Measurements from ENCODE around the gene KLC3. TPM values are rescaled to one million over a fixed set of nuclear protein-coding genes. Genes with fewer than 3 reads are reported as not detected.
"Not testable (repeated sequence)": the region's sequence is repeated elsewhere in the genome, so short reads cannot be mapped to it uniquely, and the experiment has no call there.

The KLC3 gene
- total RNA-seq, 6 experiments from 2014 or later = 0.22 to 0.26 TPM; not detected in 4

DNA sequence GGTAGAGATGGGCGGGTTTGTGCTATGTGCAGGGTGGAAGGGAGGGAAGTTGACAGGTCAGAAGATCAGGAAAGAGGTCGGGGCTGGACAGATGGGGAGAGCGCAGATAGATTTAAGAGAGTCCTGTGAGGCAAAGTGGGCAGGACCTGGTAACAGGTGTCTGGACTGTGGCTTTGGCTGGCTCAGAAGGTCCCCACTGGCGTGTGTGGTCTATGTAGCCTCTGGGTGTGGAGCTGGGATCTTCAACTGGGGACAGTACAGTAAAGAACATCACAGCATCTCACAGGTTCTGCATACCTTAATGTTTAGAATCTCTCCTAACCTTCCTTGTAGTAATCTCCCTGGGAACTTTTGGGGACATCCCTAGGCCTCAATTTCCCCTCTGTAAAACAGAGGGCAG is 35.5 kb upstream of the KLC3 start:
- Histone ChIP-seq H3K9me3 (no peaks in the 10 kb centered on the region), H3K27ac (no peak overlapping the region), H3K4me1 (peaks cover 0 to 4% (median 1%) of the 10 kb centered on the region in 4 donors), H3K27me3 (no peaks in the 10 kb centered on the region), H3K36me3 (no peaks in the 10 kb centered on the region), H3K4me3 (no peak overlapping the region)
- WGBS (ENCODE audit: insufficient coverage, low coverage, low lambda C conversion rate, missing lambda C conversion rate) = 26% methylated on average over 4 of the region's 4 CpGs
- no peak for DNase-seq
- intact Hi-C loops (cut with DNase I) = no loop called here
- no peak for TF ChIP-seq POLR2A (IDR thresholded peaks at IDR 0.05)
- TF ChIP-seq, protein P1, sequence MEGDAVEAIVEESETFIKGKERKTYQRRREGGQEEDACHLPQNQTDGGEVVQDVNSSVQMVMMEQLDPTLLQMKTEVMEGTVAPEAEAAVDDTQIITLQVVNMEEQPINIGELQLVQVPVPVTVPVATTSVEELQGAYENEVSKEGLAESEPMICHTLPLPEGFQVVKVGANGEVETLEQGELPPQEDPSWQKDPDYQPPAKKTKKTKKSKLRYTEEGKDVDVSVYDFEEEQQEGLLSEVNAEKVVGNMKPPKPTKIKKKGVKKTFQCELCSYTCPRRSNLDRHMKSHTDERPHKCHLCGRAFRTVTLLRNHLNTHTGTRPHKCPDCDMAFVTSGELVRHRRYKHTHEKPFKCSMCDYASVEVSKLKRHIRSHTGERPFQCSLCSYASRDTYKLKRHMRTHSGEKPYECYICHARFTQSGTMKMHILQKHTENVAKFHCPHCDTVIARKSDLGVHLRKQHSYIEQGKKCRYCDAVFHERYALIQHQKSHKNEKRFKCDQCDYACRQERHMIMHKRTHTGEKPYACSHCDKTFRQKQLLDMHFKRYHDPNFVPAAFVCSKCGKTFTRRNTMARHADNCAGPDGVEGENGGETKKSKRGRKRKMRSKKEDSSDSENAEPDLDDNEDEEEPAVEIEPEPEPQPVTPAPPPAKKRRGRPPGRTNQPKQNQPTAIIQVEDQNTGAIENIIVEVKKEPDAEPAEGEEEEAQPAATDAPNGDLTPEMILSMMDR (IDR thresholded peaks at IDR 0.05) = no peak
- ATAC-seq = peak in 1 of 4 donors; percentile 8

DNA sequence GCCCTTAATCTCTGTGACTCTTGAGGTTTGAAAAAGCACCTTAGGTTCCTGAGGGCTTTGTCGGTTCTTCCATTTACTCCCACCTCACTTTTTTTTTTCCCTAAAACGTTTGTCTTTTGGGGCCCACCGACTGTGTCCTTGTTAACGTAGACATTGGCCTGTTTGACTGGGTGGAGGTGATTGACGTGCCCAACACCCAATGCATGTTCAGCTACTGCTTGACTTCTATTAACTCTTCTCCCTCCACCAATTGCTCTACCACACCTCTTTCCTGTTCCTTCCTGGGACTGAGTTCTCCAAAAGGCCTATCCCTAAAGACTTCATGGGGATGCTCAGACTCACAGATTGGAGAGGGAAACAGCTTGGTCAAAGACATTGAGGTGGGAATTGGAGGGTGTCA is 35.1 kb upstream of the KLC3 start:
- no peaks in the 10 kb centered on the region for H3K27me3 ChIP-seq
- ATAC-seq (no peak), DNase-seq (no peak)
- TF ChIP-seq, protein P1 (IDR thresholded peaks at IDR 0.05) = no peak
- TF ChIP-seq POLR2A (IDR thresholded peaks at IDR 0.05) = no peak
- no peaks in the 10 kb centered on the region for H3K4me1 ChIP-seq
- H3K27ac ChIP-seq = no peak overlapping the region
- no peaks in the 10 kb centered on the region for H3K9me3 ChIP-seq
- H3K4me3 ChIP-seq = no peak overlapping the region
- WGBS (ENCODE audit: insufficient coverage, low coverage, low lambda C conversion rate, missing lambda C conversion rate) = 13% methylated on average over 5 of the region's 5 CpGs
- no peaks in the 10 kb centered on the region for H3K36me3 ChIP-seq
- intact Hi-C loops (cut with DNase I) = no loop called here

DNA sequence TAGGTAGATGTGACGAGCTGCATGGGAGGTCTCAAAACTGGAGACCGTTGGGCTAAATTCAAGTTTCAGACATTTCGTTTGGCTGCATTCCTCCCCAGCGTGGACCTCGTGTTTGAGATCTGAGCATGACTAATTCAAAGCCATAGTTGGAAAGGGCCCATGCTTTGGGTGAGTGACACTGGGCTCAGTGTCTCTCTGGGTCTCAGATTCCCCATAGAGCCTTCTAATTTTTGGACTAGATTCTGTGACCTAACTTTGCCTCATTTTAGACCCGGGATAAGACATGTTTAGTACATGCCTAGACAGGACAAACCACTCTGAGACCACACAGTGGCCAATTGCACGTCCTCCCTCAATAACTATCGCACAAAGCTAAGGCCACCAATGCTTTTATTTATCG is 34.5 kb upstream of the KLC3 start:
- Histone ChIP-seq H3K4me1 (no peaks in the 10 kb centered on the region), H3K9me3 (no peaks in the 10 kb centered on the region), H3K27me3 (no peaks in the 10 kb centered on the region)

DNA sequence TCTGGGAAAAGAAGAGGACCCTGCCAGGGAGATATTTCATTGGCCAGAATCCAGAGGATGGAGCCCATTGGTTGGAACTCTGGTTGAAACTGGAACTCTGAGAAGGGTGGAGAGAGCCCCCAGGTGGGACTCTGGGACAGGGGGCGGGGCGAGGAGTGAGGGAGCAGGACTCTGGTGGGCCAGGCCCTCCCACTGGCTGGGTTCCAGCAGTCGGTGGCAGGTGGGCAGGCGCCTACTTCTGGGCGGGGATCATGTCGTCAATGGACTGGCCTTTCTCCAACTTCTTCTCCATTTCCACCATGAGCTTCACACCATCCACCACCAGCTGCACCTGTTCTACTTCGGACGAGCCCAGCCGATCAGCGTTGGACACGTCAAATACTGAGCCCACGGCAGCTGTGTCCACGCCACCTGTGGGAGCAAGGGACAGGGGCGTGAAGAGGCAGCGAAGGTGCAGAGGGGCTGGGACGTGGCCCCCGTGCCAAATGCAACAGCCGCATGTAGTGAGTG is 34.0 kb upstream of the KLC3 start:
- Histone ChIP-seq H3K27ac (no peak overlapping the region), H3K27me3 (no peaks in the 10 kb centered on the region), H3K4me3 (no peak overlapping the region), H3K36me3 (no peaks in the 10 kb centered on the region), H3K4me1 (no peaks in the 10 kb centered on the region), H3K9me3 (no peaks in the 10 kb centered on the region)
- ATAC-seq = no peak
- 71% methylated on average over 8 of the region's 18 CpGs for WGBS (ENCODE audit: insufficient coverage, low coverage, low lambda C conversion rate, missing lambda C conversion rate)
- no peak for DNase-seq
- intact Hi-C loops (cut with DNase I) = no loop called here
- no peak for TF ChIP-seq POLR2A (IDR thresholded peaks at IDR 0.05)
- TF ChIP-seq, protein P1 (IDR thresholded peaks at IDR 0.05) = no peak

More for the DNA sequence above, 34.5 kb upstream of the KLC3 start:
- Histone ChIP-seq H3K27ac (no peak overlapping the region), H3K4me3 (no peak overlapping the region), H3K36me3 (no peaks in the 10 kb centered on the region)
- 43% methylated on average over 8 of the region's 9 CpGs for WGBS (ENCODE audit: insufficient coverage, low coverage, low lambda C conversion rate, missing lambda C conversion rate)
- ATAC-seq = peak in 3 of 4 donors; percentile 17 to 48 (median 29)
- intact Hi-C loops (cut with DNase I) = no loop called here
- no peak for TF ChIP-seq POLR2A (IDR thresholded peaks at IDR 0.05)
- TF ChIP-seq, protein P1 (IDR thresholded peaks at IDR 0.05) = no peak
- no peak for DNase-seq

DNA sequence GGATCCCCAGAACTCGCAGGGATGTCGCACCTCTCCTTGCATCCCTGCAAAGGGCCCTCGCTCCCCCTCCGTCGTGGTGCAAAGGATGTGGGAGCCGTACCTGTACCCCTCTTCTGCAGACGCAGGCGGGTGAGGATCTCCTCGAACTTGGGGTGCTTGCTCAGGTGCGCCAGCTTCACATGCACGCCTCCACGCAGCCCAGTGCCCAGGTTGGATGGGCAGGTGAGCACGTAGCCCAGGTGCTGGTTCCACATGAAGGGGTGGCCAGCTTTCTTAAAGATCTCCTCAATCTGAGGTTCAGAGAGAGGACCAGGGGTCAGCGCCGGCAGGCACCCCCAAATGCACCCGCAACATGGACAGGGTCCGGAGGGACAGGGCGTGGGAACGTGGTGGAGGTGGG is 33.2 kb upstream of the KLC3 start:
- H3K4me1 ChIP-seq = no peaks in the 10 kb centered on the region
- intact Hi-C loops (cut with DNase I) = no loop called here
- H3K9me3 ChIP-seq = no peaks in the 10 kb centered on the region
- no peak overlapping the region for H3K27ac ChIP-seq
- 88% methylated on average over 6 of the region's 19 CpGs for WGBS (ENCODE audit: insufficient coverage, low coverage, low lambda C conversion rate, missing lambda C conversion rate)
- no peak for TF ChIP-seq POLR2A (IDR thresholded peaks at IDR 0.05)
- TF ChIP-seq, protein P1 (IDR thresholded peaks at IDR 0.05) = no peak
- H3K27me3 ChIP-seq = no peaks in the 10 kb centered on the region
- no peaks in the 10 kb centered on the region for H3K36me3 ChIP-seq
- DNase-seq (no peak), ATAC-seq (no peak)
- no peak overlapping the region for H3K4me3 ChIP-seq

DNA sequence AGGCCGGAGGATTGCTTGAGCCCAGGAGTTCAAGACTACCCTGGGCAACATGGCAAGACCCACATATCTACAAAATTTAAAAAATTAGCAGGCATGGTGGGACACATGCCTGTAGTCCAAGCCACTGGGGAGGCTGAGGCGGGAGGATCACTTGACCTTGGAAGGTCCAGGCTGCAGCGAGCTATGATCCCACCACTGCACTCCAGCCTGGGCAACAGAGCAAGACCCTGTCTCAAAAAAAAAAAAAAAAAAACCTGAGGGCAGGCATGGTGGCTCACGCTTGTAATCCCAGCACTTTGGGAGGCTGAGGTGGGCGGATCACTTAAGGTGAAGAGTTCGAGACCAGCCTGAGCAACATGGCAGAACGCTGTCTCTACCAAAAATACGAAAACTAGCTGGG is 31.2 kb upstream of the KLC3 start:
- H3K27ac ChIP-seq; H3K4me3 ChIP-seq; ATAC-seq; DNase-seq; H3K4me1 ChIP-seq; H3K27me3 ChIP-seq; intact Hi-C loops (cut with DNase I); H3K36me3 ChIP-seq; H3K9me3 ChIP-seq: not testable (repeated sequence)
- 83% methylated on average over 8 of the region's 8 CpGs for WGBS (ENCODE audit: insufficient coverage, low coverage, low lambda C conversion rate, missing lambda C conversion rate)
